Activated CD4-positive, alpha-beta T cell treated with anti-CD3 and anti-CD28 coated beads, Interleukin-2, amount 50 U/mL, for 24 hours (primary cell): ENCODE measurements around the gene GPR3.

Experiments used
- DNase-seq, 2 donors: peaks; one replicate each; pipeline ENCODE4 v3.0.0-alpha.2; 2020; ENCODE audit warnings: low read depth in 1 of 2, low spot score in 1 of 2

GPR3 gene

GRCh38 chr1:27392096-27392777 is at the start of gene GPR3:
Gene GPR3 (plus strand): TSS chr1:27392622. CDS start chr1:27393799, 1,177 bp downstream.
- DNase-seq: peak; percentile 84 to 92

- DNase-seq: peak in 1 of 2 donors; percentile 49
Measured at GRCh38 chr1:27342778-27343638, 49.4 kb upstream of the GPR3 start.

GRCh38 chr1:27343639-27344025 is 48.8 kb upstream of the GPR3 start:
- no peak for DNase-seq

GRCh38 chr1:27345272-27345671 is 47.1 kb upstream of the GPR3 start:
- DNase-seq: no peak

DNA sequence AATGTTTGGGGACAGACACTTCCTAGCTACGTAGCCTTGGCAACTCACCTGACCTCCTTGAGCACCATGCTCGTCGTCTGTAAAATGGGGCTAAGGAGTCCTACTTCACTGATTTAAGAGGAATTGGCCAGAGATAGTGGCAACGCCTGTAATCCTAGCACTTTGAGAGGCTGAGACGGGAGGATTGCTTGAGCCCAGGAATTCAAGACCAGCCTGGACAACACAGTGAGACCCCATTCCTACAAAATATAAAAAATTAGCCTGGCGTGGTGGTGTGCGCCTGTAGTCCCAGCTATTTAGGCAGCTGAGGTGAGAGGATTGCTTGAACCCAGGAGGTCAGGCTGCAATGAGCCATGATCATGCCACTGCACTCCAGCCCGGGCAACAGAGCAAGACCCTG is 46.1 kb upstream of the GPR3 start:
- DNase-seq: no peak

GRCh38 chr1:27346991-27347624 is 45.3 kb upstream of the GPR3 start:
- DNase-seq: no peak

- no peak for DNase-seq
Measured at GRCh38 chr1:27348861-27349783, 43.3 kb upstream of the GPR3 start.

- no peak for DNase-seq
Measured at GRCh38 chr1:27349784-27350662, 42.4 kb upstream of the GPR3 start.

DNA sequence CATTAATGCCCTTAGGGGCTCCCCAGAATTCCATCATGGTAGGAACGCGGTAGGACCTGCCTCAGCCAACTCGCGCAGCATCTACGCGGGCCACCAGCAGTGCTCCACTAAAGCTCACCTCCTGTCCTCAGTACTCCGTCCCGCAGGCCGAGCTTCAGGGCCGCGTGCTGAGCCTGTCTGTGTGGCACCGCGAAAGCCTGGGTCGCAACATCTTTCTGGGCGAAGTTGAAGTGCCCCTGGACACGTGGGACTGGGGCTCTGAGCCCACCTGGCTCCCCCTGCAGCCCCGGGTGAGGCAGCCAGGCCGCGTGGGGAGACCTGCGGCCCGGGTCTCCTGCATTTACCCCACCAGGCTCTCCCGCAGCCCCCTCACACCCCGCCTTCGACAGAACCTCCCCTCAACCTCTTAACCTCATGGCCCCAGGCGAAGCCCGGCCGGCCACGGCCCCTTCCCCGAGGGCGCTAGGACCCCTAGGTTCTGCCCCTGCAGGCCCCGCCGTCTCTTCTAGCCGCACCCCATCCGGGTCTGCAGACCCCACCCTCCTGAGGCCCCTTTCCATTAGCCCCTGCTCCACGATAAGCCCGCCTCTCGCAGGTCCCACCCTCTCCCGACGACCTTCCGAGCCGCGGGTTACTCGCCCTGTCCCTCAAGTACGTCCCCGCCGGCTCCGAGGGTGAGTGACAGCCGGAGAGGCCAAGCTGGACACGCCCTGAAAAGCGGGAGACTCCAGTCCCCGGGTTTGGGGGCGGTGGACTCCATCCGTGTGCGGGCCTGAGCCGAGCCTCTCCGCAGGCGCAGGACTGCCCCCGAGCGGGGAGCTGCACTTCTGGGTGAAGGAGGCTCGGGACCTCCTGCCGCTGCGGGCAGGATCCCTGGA is 41.5 kb upstream of the GPR3 start:
- no peak for DNase-seq

GRCh38 chr1:27351541-27352107 is 40.8 kb upstream of the GPR3 start:
- no peak for DNase-seq

- DNase-seq: no peak
Measured at GRCh38 chr1:27353166-27353565, 39.3 kb upstream of the GPR3 start.

GRCh38 chr1:27353629-27354028 is 38.8 kb upstream of the GPR3 start:
- DNase-seq: no peak

DNA sequence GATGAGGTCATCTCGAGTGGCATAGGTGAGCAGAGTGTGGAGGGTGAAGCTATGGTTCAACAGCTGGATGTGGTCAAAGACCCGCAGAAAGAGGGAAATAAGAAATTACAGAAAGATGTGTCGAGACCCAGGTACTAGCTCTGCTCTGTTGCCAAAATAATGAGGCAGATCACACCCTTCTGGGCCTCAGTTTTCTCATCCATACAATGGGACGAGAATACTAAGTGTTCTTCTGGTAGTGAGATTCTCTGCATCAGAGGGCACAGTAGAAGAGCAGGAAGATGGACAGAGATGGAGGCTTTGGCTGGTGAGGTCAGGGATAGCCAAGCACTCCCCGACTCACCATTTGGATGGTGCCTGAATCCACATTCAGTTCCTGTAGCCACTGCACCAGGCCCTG is 36.7 kb upstream of the GPR3 start:
- no peak for DNase-seq

DNA sequence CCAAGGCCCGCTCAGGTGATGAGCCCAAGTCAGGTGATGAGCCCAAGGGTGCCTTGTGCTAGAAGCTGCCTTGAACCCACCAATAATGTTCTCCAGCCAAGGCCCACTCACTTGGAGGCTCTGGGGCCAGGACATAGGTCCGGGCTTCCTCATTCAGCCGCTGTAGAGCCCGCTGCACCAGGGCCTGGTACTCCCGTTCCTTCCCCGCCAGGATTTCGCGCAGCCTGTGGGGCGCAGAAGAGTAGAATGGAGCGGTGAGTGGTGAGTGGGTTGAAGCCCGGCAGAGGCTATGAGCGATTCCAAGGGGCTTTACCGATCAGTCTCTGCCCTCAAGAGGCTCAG is 36.2 kb upstream of the GPR3 start:
- DNase-seq: no peak

DNA sequence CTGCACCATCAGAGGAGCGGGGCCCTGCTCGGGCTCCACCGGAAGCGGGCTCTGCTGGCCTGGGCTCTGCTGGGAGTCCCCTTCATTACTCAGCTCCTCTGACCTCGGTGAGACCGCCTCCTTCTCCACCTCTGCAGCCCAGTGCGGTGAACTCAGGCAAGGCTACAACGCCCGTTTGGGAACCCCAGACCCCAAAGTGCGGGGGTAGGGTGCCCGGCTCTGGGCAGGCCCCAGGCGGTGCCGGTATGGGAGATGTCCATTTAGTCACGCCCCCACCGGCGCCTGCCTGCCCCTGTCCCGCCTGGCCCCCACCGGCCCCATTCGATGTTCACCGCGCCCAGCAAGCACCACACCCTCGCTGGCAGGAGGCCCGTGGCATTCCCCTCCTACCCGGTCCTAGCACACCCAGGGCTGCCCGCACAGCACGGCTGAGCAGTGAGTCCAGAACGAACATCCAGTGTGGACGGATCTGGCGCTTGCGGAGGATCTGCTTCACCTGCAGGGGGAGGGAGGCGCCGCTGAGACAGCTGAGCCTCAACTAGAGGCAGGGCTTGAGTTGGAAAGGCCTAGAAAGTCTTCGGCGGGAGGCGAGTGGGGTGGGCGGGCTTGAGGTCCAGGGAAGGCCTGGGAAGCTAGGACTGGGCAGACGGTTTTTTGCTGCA is 35.7 kb upstream of the GPR3 start:
- no peak for DNase-seq

DNA sequence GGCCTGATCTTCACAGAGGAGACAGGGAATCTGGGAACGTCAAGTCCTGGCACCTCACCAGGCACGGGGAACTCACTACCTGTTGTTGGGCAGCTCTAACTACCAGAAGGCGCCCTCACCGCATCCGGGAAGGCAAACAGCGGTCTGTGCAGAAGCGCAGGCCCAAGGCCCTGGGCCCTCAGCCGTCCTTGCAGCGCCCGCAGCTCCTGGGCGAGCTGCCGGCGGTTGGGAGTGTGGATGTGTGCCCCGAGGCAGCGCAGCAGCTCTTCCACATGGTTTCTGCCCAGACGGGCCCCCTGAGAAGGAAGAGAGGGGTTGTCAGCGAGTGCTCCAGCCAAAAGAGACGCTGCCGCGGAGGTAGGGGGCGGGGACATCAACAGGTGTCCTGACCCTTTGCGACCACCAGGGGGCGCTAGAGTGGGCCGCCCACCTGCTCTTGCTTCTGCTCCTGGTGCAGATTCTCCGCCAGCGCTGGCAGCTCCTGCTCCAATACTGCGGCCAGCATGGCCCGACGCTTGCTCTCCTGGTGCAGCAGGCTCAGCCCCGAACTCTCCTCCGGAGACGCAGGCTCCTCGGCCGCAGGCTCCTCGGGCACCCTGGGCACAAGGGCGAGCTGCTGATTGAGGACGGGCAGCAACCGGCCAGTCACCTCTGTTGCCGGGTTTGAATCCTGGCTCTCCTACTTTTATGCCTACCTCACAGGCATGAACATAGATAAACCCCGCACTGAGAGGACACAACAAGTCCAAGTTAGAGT is 35.0 kb upstream of the GPR3 start:
- DNase-seq: peak; percentile 74 to 76
